PC-9 (cell line): ENCODE results near the gene DLEU7.

ENCODE experiments used
- EZH2 ChIP-seq: fragments of 200-600 bp; sonication (generic); IDR thresholded peaks from 2 replicates; pipeline ENCODE4 v1.8.0; 2017; ENCODE audit warnings: antibody characterized with exemption, low read depth
- TF ChIP-seq, protein P1 (sequence below): fragments of 200-600 bp; sonication (generic); conservative IDR thresholded peaks from 2 replicates; pipeline ENCODE4 v1.6.1; 2017; ENCODE audit warnings: mixed run types, antibody characterized with exemption, mild to moderate bottlenecking, moderate library complexity

DNA sequence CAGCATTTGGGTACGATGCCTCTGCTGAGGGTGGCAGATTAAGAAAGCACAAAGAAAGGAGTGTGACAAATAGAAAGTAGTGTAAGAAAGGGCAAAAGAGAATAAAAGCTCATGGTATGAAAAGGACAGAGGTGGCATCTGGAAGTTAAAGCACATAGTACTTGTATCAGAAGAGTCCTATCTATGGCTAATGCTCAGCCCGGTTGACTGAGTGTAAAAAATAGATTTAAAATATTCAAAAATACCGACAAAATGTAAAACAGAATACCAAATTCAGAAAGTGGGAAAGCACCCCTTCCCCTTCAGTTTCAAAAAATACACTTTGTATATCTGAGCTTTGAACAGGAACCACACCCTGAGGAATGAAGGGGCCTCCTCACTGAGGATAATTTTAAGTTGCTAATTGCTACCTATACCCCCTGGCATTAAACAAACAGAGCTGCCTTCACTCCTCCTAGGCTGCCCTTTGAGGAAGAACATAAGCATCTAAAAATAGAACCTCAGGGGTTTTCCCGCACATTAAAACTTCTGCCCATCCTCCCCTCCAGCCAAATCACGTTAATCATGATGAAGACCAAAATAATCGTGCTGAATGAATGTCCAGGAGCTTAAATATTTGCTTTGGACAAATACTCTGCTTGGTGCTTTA is 43.3 kb downstream of the DLEU7 start:
- TF ChIP-seq, protein P1, sequence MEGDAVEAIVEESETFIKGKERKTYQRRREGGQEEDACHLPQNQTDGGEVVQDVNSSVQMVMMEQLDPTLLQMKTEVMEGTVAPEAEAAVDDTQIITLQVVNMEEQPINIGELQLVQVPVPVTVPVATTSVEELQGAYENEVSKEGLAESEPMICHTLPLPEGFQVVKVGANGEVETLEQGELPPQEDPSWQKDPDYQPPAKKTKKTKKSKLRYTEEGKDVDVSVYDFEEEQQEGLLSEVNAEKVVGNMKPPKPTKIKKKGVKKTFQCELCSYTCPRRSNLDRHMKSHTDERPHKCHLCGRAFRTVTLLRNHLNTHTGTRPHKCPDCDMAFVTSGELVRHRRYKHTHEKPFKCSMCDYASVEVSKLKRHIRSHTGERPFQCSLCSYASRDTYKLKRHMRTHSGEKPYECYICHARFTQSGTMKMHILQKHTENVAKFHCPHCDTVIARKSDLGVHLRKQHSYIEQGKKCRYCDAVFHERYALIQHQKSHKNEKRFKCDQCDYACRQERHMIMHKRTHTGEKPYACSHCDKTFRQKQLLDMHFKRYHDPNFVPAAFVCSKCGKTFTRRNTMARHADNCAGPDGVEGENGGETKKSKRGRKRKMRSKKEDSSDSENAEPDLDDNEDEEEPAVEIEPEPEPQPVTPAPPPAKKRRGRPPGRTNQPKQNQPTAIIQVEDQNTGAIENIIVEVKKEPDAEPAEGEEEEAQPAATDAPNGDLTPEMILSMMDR: no peak
- no peak for TF ChIP-seq EZH2
